Mammary epithelial cell (primary cell): ENCODE results near the gene SENP6.

Experiments
- CTCF ChIP-seq, 2 donors: IDR thresholded peaks in 1 of 2; conservative IDR thresholded peaks in 1 of 2; 2 replicates each; pipeline ENCODE4 v1.5.1; 2011 to 2012; ENCODE audit warnings: inconsistent platforms in 2 of 2, low read length in 2 of 2, mild to moderate bottlenecking in 2 of 2, control low read depth in 1 of 2, low read depth in 1 of 2; ENCODE audit not compliant: insufficient read depth in 1 of 2; ENCODE audit errors: extremely low read depth in 1 of 2
- EZH2 ChIP-seq: IDR thresholded peaks from 2 replicates; pipeline ENCODE4 v1.6.1; 2012; ENCODE audit warnings: low read length, inconsistent platforms, borderline replicate concordance

GRCh38 chr6:75623491-75623890 is 21.8 kb downstream of the SENP6 start:
- TF ChIP-seq CTCF (conservative IDR thresholded peaks at IDR 0.05 in 1 of 2, IDR thresholded peaks at IDR 0.05 in 1 of 2; ENCODE audit: extremely low read depth in 1 of 2, insufficient read depth in 1 of 2, low read depth in 1 of 2, low read length in 2 of 2) (no peak), EZH2 (no peak)
